H9 (cell line): Measurements from ENCODE around the gene CDH23. TPM values are rescaled to one million over a fixed set of nuclear protein-coding genes. Genes with fewer than 3 reads are reported as not detected.

Experiments
- DNase-seq: peaks from one replicate; pipeline ENCODE4 v3.0.0-alpha.2; 2017
- H2AFZ ChIP-seq: one replicate; pipeline ENCODE4 v1.6.1; 2013; ENCODE audit warnings: mild to moderate bottlenecking, low read length, control low read depth, moderate library complexity
- H2AK5ac ChIP-seq: 2 replicates; pipeline ENCODE4 v1.6.1; 2013; ENCODE audit warnings: low read length, control low read depth, mixed read lengths; ENCODE audit not compliant: insufficient read length
- H2BK120ac ChIP-seq: one replicate; pipeline ENCODE4 v1.6.1; 2013; ENCODE audit warnings: low read depth, mild to moderate bottlenecking, low read length, control low read depth, inconsistent platforms; ENCODE audit not compliant: poor library complexity, severe bottlenecking
- H2BK12ac ChIP-seq: 2 replicates; pipeline ENCODE4 v1.6.1; 2013; ENCODE audit warnings: low read length, control low read depth, mixed read lengths, low read depth; ENCODE audit not compliant: insufficient read length
- H2BK15ac ChIP-seq: 2 replicates; pipeline ENCODE4 v1.6.1; 2013; ENCODE audit warnings: low read depth, low read length, control low read depth
- H2BK20ac ChIP-seq: one replicate; pipeline ENCODE4 v1.6.1; 2013; ENCODE audit warnings: low read depth, mild to moderate bottlenecking, low read length, control low read depth, inconsistent platforms; ENCODE audit not compliant: poor library complexity, severe bottlenecking
- H2BK5ac ChIP-seq: 2 replicates; pipeline ENCODE4 v1.6.1; 2013; ENCODE audit warnings: low read length, control low read depth, mixed read lengths; ENCODE audit not compliant: insufficient read length
- H3K14ac ChIP-seq: 2 replicates; pipeline ENCODE4 v1.6.1; 2013; ENCODE audit warnings: low read length, control low read depth; ENCODE audit not compliant: insufficient read depth
- H3K18ac ChIP-seq: 2 replicates; pipeline ENCODE4 v1.6.1; 2013; ENCODE audit warnings: low read depth, mild to moderate bottlenecking, mixed read lengths, low read length, control low read depth; ENCODE audit not compliant: insufficient read length
- H3K23ac ChIP-seq: 2 replicates; pipeline ENCODE4 v1.6.1; 2013; ENCODE audit warnings: low read length, control low read depth, mixed read lengths, low read depth; ENCODE audit not compliant: insufficient read length
- H3K23me2 ChIP-seq: 2 replicates; pipeline ENCODE4 v1.6.1; 2013; ENCODE audit warnings: low read depth, mild to moderate bottlenecking, mixed read lengths, low read length, control low read depth; ENCODE audit not compliant: insufficient read length, poor library complexity, severe bottlenecking
- H3K27ac ChIP-seq: 2 replicates; pipeline ENCODE4 v1.5.1; 2013; ENCODE audit warnings: low read length, control low read depth, mixed read lengths, low read depth; ENCODE audit not compliant: insufficient read length
- H3K27me3 ChIP-seq: 2 replicates; pipeline ENCODE4 v1.6.1; 2013; ENCODE audit warnings: low read length, control low read depth, inconsistent platforms; ENCODE audit not compliant: insufficient read depth
- H3K4ac ChIP-seq: 2 replicates; pipeline ENCODE4 v1.6.1; 2013; ENCODE audit warnings: low read depth, mild to moderate bottlenecking, control low read depth, inconsistent platforms, low read length, moderate library complexity
- H3K4me1 ChIP-seq: 2 replicates; pipeline ENCODE4 v1.6.1; 2013; ENCODE audit warnings: low read length, control low read depth, inconsistent platforms; ENCODE audit not compliant: insufficient read depth
- H3K4me2 ChIP-seq: 2 replicates; pipeline ENCODE4 v1.6.1; 2013; ENCODE audit warnings: low read length, control low read depth, mixed read lengths; ENCODE audit not compliant: insufficient read length, insufficient read depth
- H3K56ac ChIP-seq: 2 replicates; pipeline ENCODE4 v1.6.1; 2013; ENCODE audit warnings: low read depth, mild to moderate bottlenecking, mixed read lengths, low read length, control low read depth; ENCODE audit not compliant: insufficient read length
- H3K79me1 ChIP-seq: 2 replicates; pipeline ENCODE4 v1.6.1; 2013; ENCODE audit warnings: low read depth, mild to moderate bottlenecking, moderate library complexity, low read length, control low read depth, inconsistent platforms; ENCODE audit not compliant: insufficient read depth, poor library complexity, severe bottlenecking
- H3K79me2 ChIP-seq: 2 replicates; pipeline ENCODE4 v1.6.1; 2013; ENCODE audit warnings: low read length, control low read depth, inconsistent platforms; ENCODE audit not compliant: insufficient read depth
- H3K9ac ChIP-seq: 2 replicates; pipeline ENCODE4 v1.6.1; 2013; ENCODE audit warnings: low read length, control low read depth, mixed read lengths; ENCODE audit not compliant: insufficient read length; ENCODE audit errors: extremely low read depth
- H3K9me3 ChIP-seq: one replicate; pipeline ENCODE4 v1.6.1; 2013; ENCODE audit warnings: low read depth, low read length, inconsistent platforms; ENCODE audit not compliant: control insufficient read depth
- H3T11ph ChIP-seq: one replicate; pipeline ENCODE4 v1.6.1; 2013; ENCODE audit warnings: mild to moderate bottlenecking, low read length, control low read depth, inconsistent platforms
- H4K20me1 ChIP-seq: one replicate; pipeline ENCODE4 v1.6.1; 2013; ENCODE audit not compliant: control insufficient read depth, insufficient read length, insufficient read depth
- H4K5ac ChIP-seq: 2 replicates; pipeline ENCODE4 v1.6.1; 2013; ENCODE audit warnings: low read depth, mild to moderate bottlenecking, mixed read lengths, low read length, control low read depth; ENCODE audit not compliant: insufficient read length
- H4K8ac ChIP-seq: replicated peaks from 2 replicates; pipeline ENCODE4 v1.6.1; 2013; ENCODE audit warnings: low read length, control low read depth, mixed read lengths, low read depth; ENCODE audit not compliant: insufficient read length
- H4K91ac ChIP-seq: 2 replicates; pipeline ENCODE4 v1.6.1; 2013; ENCODE audit warnings: low read depth, mild to moderate bottlenecking, moderate library complexity, mixed read lengths, low read length, control low read depth; ENCODE audit not compliant: insufficient read length
- H3K27ac Mint-ChIP-seq, 3 experiments: 2 replicates in 2 of 3; 3 replicates in 1 of 3; pipeline ENCODE4 v1.8.0; 2020 to 2021; ENCODE audit warnings: mixed read lengths in 3 of 3, mild to moderate bottlenecking in 1 of 3, moderate library complexity in 1 of 3
- H3K27me3 Mint-ChIP-seq: 2 replicates; pipeline ENCODE4 v1.8.0; 2021; ENCODE audit warnings: low read depth, mild to moderate bottlenecking, moderate library complexity, mixed read lengths
- H3K36me3 Mint-ChIP-seq, 3 experiments: 2 replicates in 2 of 3; 3 replicates in 1 of 3; pipeline ENCODE4 v1.8.0; 2020 to 2021; ENCODE audit warnings: low read depth in 3 of 3, mixed read lengths in 3 of 3; ENCODE audit not compliant: insufficient read depth in 1 of 3
- H3K4me1 Mint-ChIP-seq, 2 experiments: 2 replicates each; pipeline ENCODE4 v1.8.0; 2020; ENCODE audit warnings: mixed read lengths in 2 of 2
- H3K4me3 Mint-ChIP-seq, 2 experiments: 2 replicates in 1 of 2; 3 replicates in 1 of 2; pipeline ENCODE4 v1.8.0; 2020 to 2021; ENCODE audit warnings: mild to moderate bottlenecking in 2 of 2, mixed read lengths in 2 of 2, moderate library complexity in 1 of 2
- H3K9me3 Mint-ChIP-seq, 2 experiments: 2 replicates in 1 of 2; 3 replicates in 1 of 2; pipeline ENCODE4 v1.8.0; 2020; ENCODE audit warnings: mild to moderate bottlenecking in 2 of 2, mixed read lengths in 2 of 2, moderate library complexity in 1 of 2
- WGBS: extraction: QIAGEN DNeasy Blood & Tissue Kit; methylation state at CpG from one replicate; pipeline ENCODE4 v1.1.7; 2013; ENCODE audit warnings: missing lambda C conversion rate, low lambda C conversion rate, mixed read lengths; ENCODE audit not compliant: insufficient read length; ENCODE audit errors: extremely low coverage; 5-methylcytosine and 5-hydroxymethylcytosine counted together
- total RNA-seq: library from RNA; stranded (reverse); gene quantifications from 2 replicates; pipeline ENCODE4 v1.2.1, GENCODE V29; 2021
- TF ChIP-seq, protein P1 (sequence below): fragments of 200-600 bp; sonication (generic); conservative IDR thresholded peaks from 3 replicates; pipeline ENCODE4 v1.8.0; 2021; ENCODE audit warnings: antibody characterized with exemption, mild to moderate bottlenecking

The CDH23 gene
- total RNA-seq, 1 experiment from 2014 or later, result 2.1 TPM

DNA sequence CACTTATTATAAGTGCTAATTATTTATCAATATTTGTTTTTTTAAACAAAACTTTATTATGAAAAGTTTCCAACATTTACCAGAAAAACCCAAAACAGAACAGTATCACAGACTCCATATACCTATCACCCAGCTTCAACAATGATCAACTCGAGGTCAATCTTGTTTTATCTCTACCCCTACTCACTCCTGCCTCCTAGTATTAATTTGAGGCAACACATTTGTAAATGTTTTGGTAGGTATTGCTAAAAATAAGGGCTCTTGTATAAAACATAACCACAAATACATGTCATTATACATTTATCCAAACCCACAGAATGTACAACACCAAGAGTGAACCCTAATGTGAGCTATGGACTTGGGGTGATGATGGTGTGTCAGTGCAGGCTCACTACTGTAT is 15.9 kb upstream of the CDH23 start:
- no peaks in the 10 kb centered on the region for H3K4me1 ChIP-seq
- Mint-ChIP-seq H3K27me3 (peaks cover 5% of the 10 kb centered on the region), H3K4me1 (peaks cover 4 to 5% of the 10 kb centered on the region in 2 experiments), H3K9me3 (no peaks in the 10 kb centered on the region; a peak in 1 of 5 replicates), H3K4me3 (no peak overlapping the region), H3K27ac (no peak overlapping the region), H3K36me3 (no peaks in the 10 kb centered on the region)
- H3K23ac ChIP-seq, result no peak overlapping the region
- no peak overlapping the region for H2BK12ac ChIP-seq
- no peak overlapping the region for H3K4ac ChIP-seq
- no peak overlapping the region for H2AFZ ChIP-seq
- no peak overlapping the region for H4K5ac ChIP-seq
- no peaks in the 10 kb centered on the region for H3K23me2 ChIP-seq
- H4K20me1 ChIP-seq, result no peaks in the 10 kb centered on the region
- H4K8ac ChIP-seq, result no peak overlapping the region
- no peak overlapping the region for H3K27ac ChIP-seq
- no peak overlapping the region for H3K4me2 ChIP-seq
- no CpG with 5 or more reads among the region's 1 CpG for WGBS
- H3K79me1 ChIP-seq, result no peaks in the 10 kb centered on the region
- H3K9ac ChIP-seq, result no peak overlapping the region
- no peak overlapping the region for H3T11ph ChIP-seq
- no peak overlapping the region for H2BK15ac ChIP-seq
- H3K18ac ChIP-seq, result no peak overlapping the region
- no peak overlapping the region for H2BK20ac ChIP-seq
- H2BK5ac ChIP-seq, result no peak overlapping the region
- no peak overlapping the region for H2BK120ac ChIP-seq
- no peak overlapping the region for H2AK5ac ChIP-seq
- TF ChIP-seq, protein P1, sequence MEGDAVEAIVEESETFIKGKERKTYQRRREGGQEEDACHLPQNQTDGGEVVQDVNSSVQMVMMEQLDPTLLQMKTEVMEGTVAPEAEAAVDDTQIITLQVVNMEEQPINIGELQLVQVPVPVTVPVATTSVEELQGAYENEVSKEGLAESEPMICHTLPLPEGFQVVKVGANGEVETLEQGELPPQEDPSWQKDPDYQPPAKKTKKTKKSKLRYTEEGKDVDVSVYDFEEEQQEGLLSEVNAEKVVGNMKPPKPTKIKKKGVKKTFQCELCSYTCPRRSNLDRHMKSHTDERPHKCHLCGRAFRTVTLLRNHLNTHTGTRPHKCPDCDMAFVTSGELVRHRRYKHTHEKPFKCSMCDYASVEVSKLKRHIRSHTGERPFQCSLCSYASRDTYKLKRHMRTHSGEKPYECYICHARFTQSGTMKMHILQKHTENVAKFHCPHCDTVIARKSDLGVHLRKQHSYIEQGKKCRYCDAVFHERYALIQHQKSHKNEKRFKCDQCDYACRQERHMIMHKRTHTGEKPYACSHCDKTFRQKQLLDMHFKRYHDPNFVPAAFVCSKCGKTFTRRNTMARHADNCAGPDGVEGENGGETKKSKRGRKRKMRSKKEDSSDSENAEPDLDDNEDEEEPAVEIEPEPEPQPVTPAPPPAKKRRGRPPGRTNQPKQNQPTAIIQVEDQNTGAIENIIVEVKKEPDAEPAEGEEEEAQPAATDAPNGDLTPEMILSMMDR, result no peak
- H4K91ac ChIP-seq, result no peak overlapping the region
- H3K56ac ChIP-seq, result no peak overlapping the region
- H3K9me3 ChIP-seq, result no peaks in the 10 kb centered on the region
- DNase-seq, result no peak
- H3K79me2 ChIP-seq, result no peaks in the 10 kb centered on the region
- H3K27me3 ChIP-seq, result no peaks in the 10 kb centered on the region
- no peak overlapping the region for H3K14ac ChIP-seq
